Measurements from ENCODE around the gene ERN1.

ERN1 gene

GRCh38 chr17:64045176-64045575, 84.8 kb downstream of the ERN1 start:
- no peak for FAIRE-seq
- no peak for DNase-seq (ENCODE audit: insufficient read length)
- TF ChIP-seq TAF1 (IDR thresholded peaks at IDR 0.05; ENCODE audit: borderline replicate concordance, low read depth, low read length) (no peak), POLR2AphosphoS5 (IDR thresholded peaks at IDR 0.05; ENCODE audit: low read depth, low read length) (no peak), POLR2A (IDR thresholded peaks at IDR 0.05; ENCODE audit: low read depth, low read length) (no peak)

- no peak for FAIRE-seq
- no peak for TF ChIP-seq TAF1 (IDR thresholded peaks at IDR 0.05; ENCODE audit: borderline replicate concordance, low read depth, low read length)
Measured at GRCh38 chr17:64042700-64043485, 87.1 kb downstream of the ERN1 start.

GRCh38 chr17:64041912-64042311, 88.0 kb downstream of the ERN1 start:
- no peak for DNase-seq (ENCODE audit: insufficient read length)
- no peak for TF ChIP-seq TAF1 (IDR thresholded peaks at IDR 0.05; ENCODE audit: borderline replicate concordance, low read depth, low read length)
- TF ChIP-seq POLR2AphosphoS5 (IDR thresholded peaks at IDR 0.05; ENCODE audit: low read depth, low read length) = no peak
- TF ChIP-seq POLR2A (IDR thresholded peaks at IDR 0.05; ENCODE audit: low read depth, low read length) = no peak
- no peak for FAIRE-seq

More at GRCh38 chr17:64042700-64043485, 87.1 kb downstream of the ERN1 start:
- no peak for DNase-seq (ENCODE audit: insufficient read length)

GRCh38 chr17:64040206-64040605, 89.7 kb downstream of the ERN1 start:
- no peak for FAIRE-seq

GRCh38 chr17:64039106-64039400, 90.9 kb downstream of the ERN1 start:
- FAIRE-seq (peak; percentile 17), DNase-seq (ENCODE audit: insufficient read length) (no peak)
- TF ChIP-seq TAF1 (IDR thresholded peaks at IDR 0.05; ENCODE audit: borderline replicate concordance, low read depth, low read length) (no peak), POLR2AphosphoS5 (IDR thresholded peaks at IDR 0.05; ENCODE audit: low read depth, low read length) (no peak), POLR2A (IDR thresholded peaks at IDR 0.05; ENCODE audit: low read depth, low read length) (no peak)

More at GRCh38 chr17:64040206-64040605, 89.7 kb downstream of the ERN1 start:
- TF ChIP-seq POLR2AphosphoS5 (IDR thresholded peaks at IDR 0.05; ENCODE audit: low read depth, low read length) (no peak), TAF1 (IDR thresholded peaks at IDR 0.05; ENCODE audit: borderline replicate concordance, low read depth, low read length) (no peak)
- DNase-seq (ENCODE audit: insufficient read length) = no peak

- no peak for TF ChIP-seq POLR2A (IDR thresholded peaks at IDR 0.05; ENCODE audit: low read depth, low read length)
- TF ChIP-seq TAF1 (IDR thresholded peaks at IDR 0.05; ENCODE audit: borderline replicate concordance, low read depth, low read length) = no peak
- no peak for TF ChIP-seq POLR2AphosphoS5 (IDR thresholded peaks at IDR 0.05; ENCODE audit: low read depth, low read length)
- FAIRE-seq (no peak), DNase-seq (ENCODE audit: insufficient read length) (no peak)
Measured at GRCh38 chr17:64038331-64039105, 91.4 kb downstream of the ERN1 start.

GRCh38 chr17:64037802-64038201, 92.1 kb downstream of the ERN1 start:
- no peak for FAIRE-seq

GRCh38 chr17:64037180-64037579, 92.8 kb downstream of the ERN1 start:
- TF ChIP-seq POLR2AphosphoS5 (IDR thresholded peaks at IDR 0.05; ENCODE audit: low read depth, low read length) (no peak), TAF1 (IDR thresholded peaks at IDR 0.05; ENCODE audit: borderline replicate concordance, low read depth, low read length) (no peak), POLR2A (IDR thresholded peaks at IDR 0.05; ENCODE audit: low read depth, low read length) (no peak)
- no peak for DNase-seq (ENCODE audit: insufficient read length)
- FAIRE-seq = no peak

More at GRCh38 chr17:64037802-64038201, 92.1 kb downstream of the ERN1 start:
- TF ChIP-seq TAF1 (IDR thresholded peaks at IDR 0.05; ENCODE audit: borderline replicate concordance, low read depth, low read length) = no peak
- TF ChIP-seq POLR2AphosphoS5 (IDR thresholded peaks at IDR 0.05; ENCODE audit: low read depth, low read length) = no peak
- TF ChIP-seq POLR2A (IDR thresholded peaks at IDR 0.05; ENCODE audit: low read depth, low read length) = no peak
- DNase-seq (ENCODE audit: insufficient read length) = no peak

- TF ChIP-seq TAF1 (IDR thresholded peaks at IDR 0.05; ENCODE audit: borderline replicate concordance, low read depth, low read length) (no peak), POLR2A (IDR thresholded peaks at IDR 0.05; ENCODE audit: low read depth, low read length) (no peak), POLR2AphosphoS5 (IDR thresholded peaks at IDR 0.05; ENCODE audit: low read depth, low read length) (no peak)
- FAIRE-seq = no peak
- no peak for DNase-seq (ENCODE audit: insufficient read length)
Measured at GRCh38 chr17:64036198-64036922, 93.6 kb downstream of the ERN1 start.

- FAIRE-seq (no peak), DNase-seq (ENCODE audit: insufficient read length) (no peak)
- TF ChIP-seq POLR2AphosphoS5 (IDR thresholded peaks at IDR 0.05; ENCODE audit: low read depth, low read length) (no peak), POLR2A (IDR thresholded peaks at IDR 0.05; ENCODE audit: low read depth, low read length) (no peak), TAF1 (IDR thresholded peaks at IDR 0.05; ENCODE audit: borderline replicate concordance, low read depth, low read length) (no peak)
Measured at GRCh38 chr17:64032081-64032480, 97.9 kb downstream of the ERN1 start.

GRCh38 chr17:64028874-64029464, 101.0 kb downstream of the ERN1 start:
- no peak for DNase-seq (ENCODE audit: insufficient read length)
- TF ChIP-seq TAF1 (IDR thresholded peaks at IDR 0.05; ENCODE audit: borderline replicate concordance, low read depth, low read length) = no peak
- TF ChIP-seq POLR2AphosphoS5 (IDR thresholded peaks at IDR 0.05; ENCODE audit: low read depth, low read length) = no peak
- TF ChIP-seq POLR2A (IDR thresholded peaks at IDR 0.05; ENCODE audit: low read depth, low read length) = no peak
- FAIRE-seq = no peak

All from GM12892 (cell line).